GM23338 (cell line): ENCODE measurements around the gene ADAMTS17. TPM values are rescaled to one million over a fixed set of nuclear protein-coding genes. Genes with fewer than 3 reads are reported as not detected.

Experiments used
- ATAC-seq: fragments of 200-7000 bp; cut with Tn5 transposase; 3 replicates; pipeline ENCODE4 v1.9.1; 2020
- DNase-seq: peaks from one replicate; pipeline ENCODE4 v3.0.0-alpha.2; 2015; ENCODE audit warnings: low spot score
- H2AFZ ChIP-seq: fragments of 200-600 bp; sonication (generic); 2 replicates; pipeline ENCODE4 v1.8.0; 2016; ENCODE audit warnings: antibody characterized with exemption, mild to moderate bottlenecking, moderate library complexity
- H3F3A ChIP-seq: fragments of 200-600 bp; sonication (generic); replicated peaks from 2 replicates; pipeline ENCODE4 v1.8.0; 2017; ENCODE audit warnings: antibody characterized with exemption, mixed run types, low read depth
- H3K27ac ChIP-seq: fragments of 200-600 bp; sonication (generic); 2 replicates; pipeline ENCODE4 v1.6.1; 2016; ENCODE audit warnings: low read depth
- H3K27me3 ChIP-seq: fragments of 200-600 bp; sonication (generic); 2 replicates; pipeline ENCODE4 v1.8.0; 2016; ENCODE audit warnings: mild to moderate bottlenecking, mixed run types, moderate library complexity; ENCODE audit not compliant: insufficient read depth
- H3K36me3 ChIP-seq: fragments of 200-600 bp; sonication (generic); 2 replicates; pipeline ENCODE4 v1.8.0; 2016; ENCODE audit warnings: mild to moderate bottlenecking; ENCODE audit not compliant: insufficient read depth
- H3K4me1 ChIP-seq: fragments of 200-600 bp; sonication (generic); 2 replicates; pipeline ENCODE4 v1.8.0; 2016; ENCODE audit warnings: mild to moderate bottlenecking, moderate library complexity; ENCODE audit not compliant: insufficient read depth
- H3K4me2 ChIP-seq: fragments of 200-600 bp; sonication (generic); 2 replicates; pipeline ENCODE4 v1.7.1; 2017; ENCODE audit warnings: mixed run types
- H3K4me3 ChIP-seq: fragments of 200-600 bp; sonication (generic); 2 replicates; pipeline ENCODE4 v1.6.1; 2016; ENCODE audit warnings: mixed run types
- H3K79me2 ChIP-seq: fragments of 200-600 bp; sonication (generic); replicated peaks from 2 replicates; pipeline ENCODE4 v1.8.0; 2017; ENCODE audit warnings: mild to moderate bottlenecking; ENCODE audit not compliant: insufficient read depth
- H3K9me2 ChIP-seq: fragments of 200-600 bp; sonication (generic); 2 replicates; pipeline ENCODE4 v1.8.0; 2017; ENCODE audit not compliant: insufficient read depth
- H4K20me1 ChIP-seq: fragments of 200-600 bp; sonication (generic); replicated peaks from 2 replicates; pipeline ENCODE4 v1.8.0; 2017; ENCODE audit warnings: mild to moderate bottlenecking; ENCODE audit not compliant: insufficient read depth
- H3K27ac Mint-ChIP-seq: 2 replicates; pipeline ENCODE4 v1.8.0; 2020; ENCODE audit warnings: inconsistent platforms, mild to moderate bottlenecking, moderate library complexity, mixed read lengths
- H3K27me3 Mint-ChIP-seq: 3 replicates; pipeline ENCODE4 v1.8.0; 2022; ENCODE audit warnings: low read depth, mild to moderate bottlenecking, moderate library complexity, mixed read lengths, inconsistent platforms; ENCODE audit not compliant: insufficient read depth, poor library complexity
- H3K36me3 Mint-ChIP-seq: 3 replicates; pipeline ENCODE4 v1.8.0; 2021; ENCODE audit warnings: low read depth, mild to moderate bottlenecking, inconsistent platforms, moderate library complexity, mixed read lengths
- H3K4me1 Mint-ChIP-seq: 3 replicates; pipeline ENCODE4 v1.8.0; 2020; ENCODE audit warnings: mild to moderate bottlenecking, inconsistent platforms, mixed read lengths
- H3K4me3 Mint-ChIP-seq: 3 replicates; pipeline ENCODE4 v1.8.0; 2021; ENCODE audit warnings: moderate library complexity, mild to moderate bottlenecking, inconsistent platforms, mixed read lengths
- H3K9me3 Mint-ChIP-seq: 3 replicates; pipeline ENCODE4 v1.8.0; 2020; ENCODE audit warnings: moderate library complexity, mild to moderate bottlenecking, inconsistent platforms, mixed read lengths
- CREB1 ChIP-seq: fragments of 250-450 bp; sonication (Bioruptor Pico); IDR thresholded peaks from 2 replicates; pipeline ENCODE4 v1.5.0; 2020; ENCODE audit warnings: low read depth, mild to moderate bottlenecking, moderate library complexity
- CTCF ChIP-seq, 2 experiments: fragments of 200-600 bp in 1 of 2; sonication (generic) in 1 of 2; conservative IDR thresholded peaks; 2 replicates each; pipeline versions ENCODE4 v1.5.1 to v1.6.1; 2016 to 2017; ENCODE audit warnings: antibody characterized with exemption in 2 of 2, low read depth in 2 of 2, mild to moderate bottlenecking in 2 of 2, moderate library complexity in 1 of 2
- EZH2 ChIP-seq: fragments of 200-600 bp; sonication (generic); IDR thresholded peaks from one replicate; pipeline ENCODE4 v1.8.0; 2017; ENCODE audit warnings: antibody characterized with exemption, mild to moderate bottlenecking, low read depth; ENCODE audit not compliant: unreplicated experiment
- JUNB ChIP-seq: IDR thresholded peaks from one replicate; pipeline ENCODE4 v1.6.1; 2016; ENCODE audit warnings: antibody characterized with exemption; ENCODE audit not compliant: unreplicated experiment
- NANOG ChIP-seq: IDR thresholded peaks from 2 replicates; pipeline ENCODE4 v1.6.1; 2016; ENCODE audit warnings: antibody characterized with exemption, borderline replicate concordance
- POLR2AphosphoS5 ChIP-seq: IDR thresholded peaks from 2 replicates; pipeline ENCODE4 v1.6.1; 2016; ENCODE audit warnings: antibody characterized with exemption, low read depth
- STAT1 ChIP-seq: IDR thresholded peaks from one replicate; pipeline ENCODE4 v1.6.1; 2016; ENCODE audit warnings: antibody characterized with exemption; ENCODE audit not compliant: unreplicated experiment
- ZNF331 ChIP-seq: fragments of 250-450 bp; sonication (Bioruptor Pico); IDR thresholded peaks from 2 replicates; pipeline ENCODE4 v1.5.0; 2020; ENCODE audit warnings: low read depth, mild to moderate bottlenecking, moderate library complexity
- ZNF462 ChIP-seq: fragments of 250-450 bp; sonication (Bioruptor Pico); IDR thresholded peaks from 2 replicates; pipeline ENCODE4 v1.5.0; 2020; ENCODE audit warnings: mild to moderate bottlenecking, moderate library complexity
- polyA plus RNA-seq: library from polyadenylated mRNA; unstranded; fragments of >200 nt; fragmentation: Nextera tagmentation; extraction: Ambion mirVana; gene quantifications from 2 replicates; pipeline ENCODE4 v1.2.1, GENCODE V29; 2016
- total RNA-seq: library from RNA; depleted of rRNA; stranded (reverse); fragments of >200 nt; shearing (Covaris generic); gene quantifications from 2 replicates; pipeline ENCODE4 v1.2.3, GENCODE V29; 2014
- TF ChIP-seq, protein P1 (sequence below): IDR thresholded peaks from one replicate; pipeline ENCODE4 v1.6.1; 2018; ENCODE audit warnings: antibody characterized with exemption; ENCODE audit not compliant: unreplicated experiment

ADAMTS17 gene
- total and polyA plus RNA-seq, 2 experiments from 2014 or later, result 0.60 to 3.8 TPM

- H3K4me3 Mint-ChIP-seq, result no peak overlapping the region
- H3K27me3 ChIP-seq, result no peaks in the 10 kb centered on the region
Measured at GRCh38 chr15:99944131-99944530, 397.6 kb downstream of the ADAMTS17 start.

DNA sequence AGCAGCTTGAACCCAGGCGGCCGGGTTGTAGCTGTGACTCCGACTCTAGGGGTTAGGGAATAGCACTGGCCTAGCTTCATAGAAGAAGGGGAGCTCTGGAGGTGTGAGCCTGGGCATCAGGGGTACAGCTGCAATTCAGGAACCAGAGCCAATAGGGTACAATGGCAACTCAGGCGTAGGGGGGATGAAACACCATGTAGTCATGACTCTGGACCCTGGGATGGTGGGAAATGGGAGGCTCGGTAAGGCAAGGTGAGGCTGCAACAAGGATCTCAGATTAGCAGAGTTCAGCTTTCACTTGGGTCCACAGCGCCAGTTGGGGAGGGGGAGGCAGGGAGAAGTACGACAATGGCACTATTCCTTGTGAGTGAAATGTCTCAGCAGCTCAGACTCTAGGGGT is 398.3 kb downstream of the ADAMTS17 start:
- Histone ChIP-seq H4K20me1 (no peaks in the 10 kb centered on the region), H3K79me2 (no peaks in the 10 kb centered on the region), H3K36me3 (no peaks in the 10 kb centered on the region), H3K9me2 (no peaks in the 10 kb centered on the region), H3K4me2 (no peak overlapping the region), H3K27me3 (no peaks in the 10 kb centered on the region), H3F3A (no peaks in the 10 kb centered on the region), H3K4me3 (no peak overlapping the region), H3K4me1 (no peaks in the 10 kb centered on the region), H2AFZ (no peak overlapping the region), H3K27ac (no peak overlapping the region)
- no peak for ATAC-seq
- H3K27me3 Mint-ChIP-seq, result peaks cover 2% of the 10 kb centered on the region
- no peak overlapping the region for H3K27ac Mint-ChIP-seq
- H3K9me3 Mint-ChIP-seq, result peaks cover 16% of the 10 kb centered on the region
- H3K4me1 Mint-ChIP-seq, result no peaks in the 10 kb centered on the region
- no peak overlapping the region for H3K4me3 Mint-ChIP-seq
- no peak for DNase-seq
- no peaks in the 10 kb centered on the region for H3K36me3 Mint-ChIP-seq
- TF ChIP-seq, protein P1, sequence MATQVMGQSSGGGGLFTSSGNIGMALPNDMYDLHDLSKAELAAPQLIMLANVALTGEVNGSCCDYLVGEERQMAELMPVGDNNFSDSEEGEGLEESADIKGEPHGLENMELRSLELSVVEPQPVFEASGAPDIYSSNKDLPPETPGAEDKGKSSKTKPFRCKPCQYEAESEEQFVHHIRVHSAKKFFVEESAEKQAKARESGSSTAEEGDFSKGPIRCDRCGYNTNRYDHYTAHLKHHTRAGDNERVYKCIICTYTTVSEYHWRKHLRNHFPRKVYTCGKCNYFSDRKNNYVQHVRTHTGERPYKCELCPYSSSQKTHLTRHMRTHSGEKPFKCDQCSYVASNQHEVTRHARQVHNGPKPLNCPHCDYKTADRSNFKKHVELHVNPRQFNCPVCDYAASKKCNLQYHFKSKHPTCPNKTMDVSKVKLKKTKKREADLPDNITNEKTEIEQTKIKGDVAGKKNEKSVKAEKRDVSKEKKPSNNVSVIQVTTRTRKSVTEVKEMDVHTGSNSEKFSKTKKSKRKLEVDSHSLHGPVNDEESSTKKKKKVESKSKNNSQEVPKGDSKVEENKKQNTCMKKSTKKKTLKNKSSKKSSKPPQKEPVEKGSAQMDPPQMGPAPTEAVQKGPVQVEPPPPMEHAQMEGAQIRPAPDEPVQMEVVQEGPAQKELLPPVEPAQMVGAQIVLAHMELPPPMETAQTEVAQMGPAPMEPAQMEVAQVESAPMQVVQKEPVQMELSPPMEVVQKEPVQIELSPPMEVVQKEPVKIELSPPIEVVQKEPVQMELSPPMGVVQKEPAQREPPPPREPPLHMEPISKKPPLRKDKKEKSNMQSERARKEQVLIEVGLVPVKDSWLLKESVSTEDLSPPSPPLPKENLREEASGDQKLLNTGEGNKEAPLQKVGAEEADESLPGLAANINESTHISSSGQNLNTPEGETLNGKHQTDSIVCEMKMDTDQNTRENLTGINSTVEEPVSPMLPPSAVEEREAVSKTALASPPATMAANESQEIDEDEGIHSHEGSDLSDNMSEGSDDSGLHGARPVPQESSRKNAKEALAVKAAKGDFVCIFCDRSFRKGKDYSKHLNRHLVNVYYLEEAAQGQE, result no peak
- TF ChIP-seq POLR2AphosphoS5, result no peak
- no peak for TF ChIP-seq ZNF462 (CRISPR knock-in tag)
- no peak for TF ChIP-seq EZH2
- TF ChIP-seq ZNF331 (CRISPR knock-in tag), result no peak
- TF ChIP-seq NANOG, result no peak
- no peak for TF ChIP-seq CTCF (conservative IDR thresholded peaks at IDR 0.05; ENCODE audit: low read depth in 2 of 2)
- no peak for TF ChIP-seq STAT1
- no peak for TF ChIP-seq CREB1 (CRISPR knock-in tag)

More at GRCh38 chr15:99944131-99944530, 397.6 kb downstream of the ADAMTS17 start:
- H3K27ac ChIP-seq, result no peak overlapping the region
- DNase-seq (no peak), ATAC-seq (no peak)
- H3K36me3 ChIP-seq, result no peaks in the 10 kb centered on the region
- H2AFZ ChIP-seq, result no peak overlapping the region
- Mint-ChIP-seq H3K9me3 (peaks cover 16% of the 10 kb centered on the region), H3K36me3 (no peaks in the 10 kb centered on the region; the same call in 2 of the 3 replicates), H3K27me3 (peaks cover 2% of the 10 kb centered on the region), H3K27ac (no peak overlapping the region), H3K4me1 (no peaks in the 10 kb centered on the region)
- no peak overlapping the region for H3K4me2 ChIP-seq
- no peaks in the 10 kb centered on the region for H3K79me2 ChIP-seq
- H3K4me3 ChIP-seq, result no peak overlapping the region
- no peaks in the 10 kb centered on the region for H3K9me2 ChIP-seq
- no peaks in the 10 kb centered on the region for H3F3A ChIP-seq
- H4K20me1 ChIP-seq, result no peaks in the 10 kb centered on the region
- TF ChIP-seq EZH2 (no peak), JUNB (no peak), ZNF331 (CRISPR knock-in tag) (no peak)
- H3K4me1 ChIP-seq, result no peaks in the 10 kb centered on the region
